GM12864 (cell line): ENCODE results near the gene EVI5L.

Experiments
- DNase-seq: peaks from one replicate; pipeline ENCODE4 v3.0.0-alpha.2; 2011; ENCODE audit warnings: low read depth
- H3K4me3 ChIP-seq: 2 replicates; pipeline ENCODE4 v1.5.1; 2011; ENCODE audit warnings: mild to moderate bottlenecking, low read depth, low read length, control low read depth
- CTCF ChIP-seq: IDR thresholded peaks from 2 replicates; pipeline ENCODE4 v1.5.1; 2011; ENCODE audit warnings: low read depth, mild to moderate bottlenecking, moderate library complexity, low read length, control low read depth, inconsistent platforms; ENCODE audit errors: missing control alignments

Gene EVI5L

DNA sequence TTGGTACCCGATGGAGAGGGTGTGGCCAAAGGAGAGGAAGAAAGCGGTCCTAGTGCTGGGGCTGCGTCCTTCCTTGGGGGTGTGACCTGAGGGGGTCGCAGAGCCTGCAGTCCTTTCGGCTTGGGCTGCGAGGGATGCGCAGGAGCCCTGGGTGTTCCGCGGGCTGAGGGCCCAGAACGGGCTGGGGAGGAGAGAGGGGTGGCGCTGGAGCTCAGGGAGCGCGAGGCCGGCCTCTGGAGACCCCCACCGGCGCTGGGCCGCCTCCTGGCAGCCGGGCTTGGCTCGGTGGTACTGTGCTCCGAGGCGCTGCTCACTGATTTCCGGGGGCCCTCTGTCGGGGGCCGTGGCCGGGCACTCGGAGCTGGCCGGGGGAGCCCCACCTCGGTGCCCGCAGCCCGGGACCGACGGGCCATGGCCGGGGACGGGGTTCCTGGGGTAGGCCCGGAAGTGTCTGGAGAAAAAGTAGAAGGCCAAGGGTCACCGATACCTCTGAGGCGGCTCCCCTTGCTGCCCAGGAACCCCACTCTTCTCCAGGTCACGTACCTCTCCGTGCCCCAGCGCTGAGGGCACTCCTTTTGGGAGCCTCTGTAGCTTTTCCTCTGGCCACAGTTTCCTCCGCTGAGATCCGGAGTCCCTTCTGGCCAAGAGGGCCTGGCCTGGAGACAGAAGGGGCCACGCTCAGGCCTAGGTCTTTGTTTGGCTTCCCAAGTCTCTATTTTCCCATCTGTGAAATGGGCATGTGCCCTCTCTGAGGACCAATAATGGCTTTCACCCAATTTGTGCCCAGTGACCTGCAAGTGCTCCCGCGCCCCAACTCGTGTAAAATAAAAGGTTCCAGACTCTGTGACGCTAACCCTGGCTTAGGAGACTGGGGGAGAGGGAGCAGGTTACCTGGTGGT, 42.5 kb downstream of the EVI5L start:
- no peak overlapping the region for H3K4me3 ChIP-seq
- TF ChIP-seq CTCF: no peak

DNA sequence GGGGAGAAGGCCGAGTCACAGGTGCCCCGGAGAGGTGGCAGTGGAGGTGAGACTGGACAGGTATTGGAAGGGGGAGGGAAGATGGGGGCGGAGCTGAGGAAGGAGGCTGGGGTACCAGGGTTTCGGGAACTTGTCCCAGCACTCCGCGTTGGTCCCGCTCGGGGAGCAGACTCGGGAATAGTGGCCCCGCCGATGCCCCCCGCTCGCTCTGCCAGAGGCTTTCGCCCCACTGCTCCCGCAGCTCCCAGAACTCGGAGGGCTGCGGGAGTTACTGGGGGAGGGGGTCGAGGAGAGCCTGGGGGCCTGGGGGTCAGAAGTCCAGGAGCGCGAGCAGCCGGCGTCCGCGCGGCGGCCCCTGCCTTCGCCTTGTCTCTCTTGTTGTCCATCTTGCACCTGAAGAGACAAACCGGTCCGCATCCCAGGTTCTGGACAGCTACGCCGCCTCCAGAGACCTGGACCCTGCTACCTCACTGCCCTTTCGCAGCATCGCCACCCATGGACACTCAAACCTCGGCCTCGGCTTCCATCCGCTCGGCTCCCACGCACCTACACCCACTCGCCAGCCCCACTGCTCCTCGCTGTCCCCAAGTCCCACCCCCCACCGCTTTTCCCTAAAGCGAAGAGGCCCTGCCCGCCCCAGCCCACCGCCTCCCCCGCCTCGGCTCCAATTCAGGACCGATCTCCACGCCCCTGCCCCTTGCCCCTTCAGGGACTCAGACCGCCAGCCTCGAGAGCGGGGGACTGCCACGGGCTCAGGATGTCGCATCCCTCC, 43.5 kb downstream of the EVI5L start:
- no peak for TF ChIP-seq CTCF
- no peak for DNase-seq
- H3K4me3 ChIP-seq: no peak overlapping the region

More for the DNA sequence above, 42.5 kb downstream of the EVI5L start:
- DNase-seq: no peak

- no peak for DNase-seq
- H3K4me3 ChIP-seq: no peak within 1 kb of the TSS
These were observed 44.3 kb downstream of the EVI5L start, which contains the start of gene PRR36 for GRCh38 chr19:7874076-7874896. Gene PRR36, minus strand, starts transcription at chr19:7874390. Its CDS starts 701 bp downstream, at chr19:7873689.

DNA sequence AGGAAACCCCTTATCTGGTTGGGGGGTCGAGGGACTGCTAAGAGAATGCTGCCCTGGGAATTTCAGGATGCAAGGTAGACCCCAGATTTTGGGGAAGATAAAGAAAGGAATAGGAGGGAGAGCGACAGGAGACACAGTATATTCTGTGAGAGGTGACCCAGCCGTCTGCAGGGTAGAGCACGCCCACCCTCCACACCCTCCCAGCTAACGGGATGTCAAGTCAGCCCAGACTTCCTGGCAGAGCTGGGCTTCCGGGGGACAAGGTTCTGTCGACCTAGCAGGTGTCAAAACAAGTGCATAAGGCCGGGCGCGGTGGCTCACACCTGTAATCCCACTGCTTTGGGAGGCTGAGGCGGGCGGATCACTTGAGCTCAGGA, 44.9 kb downstream of the EVI5L start:
- no peak for DNase-seq
- TF ChIP-seq CTCF: no peak
- no peak overlapping the region for H3K4me3 ChIP-seq

More at GRCh38 chr19:7874076-7874896, 44.3 kb downstream of the EVI5L start, which contains the start of gene PRR36:
- no peak for TF ChIP-seq CTCF

DNA sequence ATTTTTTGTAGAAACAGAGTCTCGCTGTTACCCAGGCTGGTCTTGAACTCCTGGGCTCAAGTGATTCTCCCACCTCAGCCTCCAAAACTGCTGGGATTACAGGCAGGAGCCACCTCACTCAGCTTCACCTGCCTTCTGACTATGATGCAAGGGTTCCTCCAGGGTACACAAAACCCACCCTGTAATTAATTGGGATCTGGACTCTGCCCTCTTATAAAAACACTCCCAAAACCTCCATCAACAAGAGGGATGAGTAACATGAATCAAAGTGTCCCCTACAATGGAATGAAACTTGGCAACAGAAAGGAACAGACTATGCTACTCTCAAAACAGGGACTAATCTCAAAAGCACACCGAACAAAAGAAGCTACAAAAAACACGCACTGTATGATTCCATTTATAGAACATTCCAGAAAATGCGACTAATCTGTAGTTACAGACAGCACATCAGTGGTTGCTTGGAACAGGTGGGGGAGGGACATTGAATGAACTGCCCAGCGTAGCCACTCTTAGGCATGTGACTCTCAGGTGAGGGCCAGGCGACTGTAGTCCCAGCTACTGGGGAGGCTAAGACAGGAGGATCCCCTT, 47.3 kb downstream of the EVI5L start:
- no peak overlapping the region for H3K4me3 ChIP-seq
- TF ChIP-seq CTCF: no peak
- DNase-seq: no peak

GRCh38 chr19:7879111-7879807, 49.2 kb downstream of the EVI5L start:
- TF ChIP-seq CTCF: no peak
- H3K4me3 ChIP-seq: no peak overlapping the region
- DNase-seq: no peak
